HG03469 (cell line): Measurements from ENCODE around the gene NUP214.
"Not testable (repeated sequence)": the region's sequence is repeated elsewhere in the genome, so short reads cannot be mapped to it uniquely, and the experiment has no call there.

Experiments
- ATAC-seq: cut with Tn5 transposase; IDR thresholded peaks from one replicate; pipeline ENCODE4 v1.9.1; 2021; ENCODE audit warnings: mild to moderate bottlenecking, moderate library complexity, moderate number of reproducible peaks; ENCODE audit not compliant: unreplicated experiment

NUP214 gene

DNA sequence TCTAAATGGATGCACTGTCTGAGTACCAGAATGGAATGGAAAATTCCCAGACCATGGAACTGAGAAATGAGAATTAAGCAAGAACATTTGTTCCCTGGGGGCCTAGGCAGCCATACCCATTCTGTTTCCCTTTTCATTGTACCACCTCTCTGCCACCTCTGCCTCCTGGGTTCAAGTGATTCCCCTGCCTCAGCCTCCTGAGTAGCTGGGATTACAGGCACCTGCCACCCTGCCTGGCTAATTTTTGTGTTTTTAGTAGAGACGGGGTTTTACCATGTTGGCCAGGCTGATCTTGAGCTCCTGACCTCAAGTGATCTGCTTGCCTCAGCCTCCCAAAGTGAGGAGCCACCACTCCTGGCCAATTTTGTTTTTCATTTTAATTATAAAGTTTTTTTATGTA, 33.3 kb downstream of the NUP214 start:
- ATAC-seq = not testable (repeated sequence)

DNA sequence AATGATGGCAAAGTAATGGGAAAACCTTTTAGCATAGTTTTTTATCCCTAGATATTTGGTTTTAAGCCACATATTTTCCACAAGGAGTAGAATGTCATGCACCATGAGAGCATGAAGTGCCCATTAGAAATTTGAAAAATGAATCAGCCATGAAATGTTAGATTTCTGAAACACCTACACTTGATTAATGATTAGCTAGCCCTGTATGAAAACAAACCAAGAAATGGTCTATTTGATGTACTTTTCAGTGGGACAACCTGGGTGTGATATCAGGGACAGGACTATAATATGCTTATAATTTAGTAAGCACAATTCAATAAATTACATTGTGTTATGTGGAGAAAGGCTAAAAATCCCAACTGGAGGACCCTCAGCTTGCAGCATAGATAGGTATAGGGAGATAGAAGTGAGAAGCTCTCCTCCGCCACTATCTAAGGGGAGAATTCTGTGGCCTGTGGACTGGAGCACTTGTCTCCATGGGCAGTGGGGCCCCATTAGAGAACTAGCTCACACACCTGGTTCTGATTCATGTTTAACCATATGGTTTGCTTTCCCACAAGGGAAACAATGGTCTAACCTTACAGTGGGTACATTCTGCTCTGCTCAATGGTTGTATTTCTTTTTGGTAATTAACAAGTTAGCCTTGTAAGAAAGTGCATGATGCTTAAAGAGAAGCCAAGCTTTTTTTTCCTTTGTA, 35.2 kb downstream of the NUP214 start:
- no peak for ATAC-seq

DNA sequence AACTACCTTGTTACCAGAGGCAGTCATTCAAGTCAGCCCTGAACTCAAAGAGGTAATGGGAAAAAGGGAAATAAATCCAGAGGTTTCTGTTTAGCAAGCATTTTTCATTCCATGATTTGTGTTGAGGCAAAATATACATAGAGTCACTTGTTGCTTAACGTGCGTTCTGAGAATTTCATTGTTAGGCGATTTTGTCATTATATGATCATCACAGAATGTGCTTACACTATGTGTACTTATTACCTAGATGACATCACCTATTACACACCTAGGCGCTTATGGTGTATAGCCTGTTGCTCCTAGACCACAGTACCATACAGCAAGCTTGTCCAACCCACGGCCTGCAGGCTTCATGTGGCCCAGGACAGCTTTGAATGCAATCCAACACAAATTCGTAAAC, 36.2 kb downstream of the NUP214 start:
- no peak for ATAC-seq

DNA sequence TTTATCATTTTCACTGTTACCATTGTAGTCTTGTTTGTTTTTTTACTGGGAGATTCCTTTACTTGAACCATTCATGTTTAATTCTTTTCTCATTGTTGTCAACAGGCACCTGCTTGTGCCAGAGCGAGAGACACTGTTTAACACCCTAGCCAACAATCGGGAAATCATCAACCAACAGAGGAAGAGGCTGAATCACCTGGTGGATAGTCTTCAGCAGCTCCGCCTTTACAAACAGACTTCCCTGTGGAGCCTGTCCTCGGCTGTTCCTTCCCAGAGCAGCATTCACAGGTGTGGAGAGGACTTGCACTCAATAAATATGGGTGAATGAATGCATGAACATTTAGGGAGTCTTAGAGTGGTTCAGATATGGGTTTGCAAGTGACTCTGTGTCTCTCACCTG, 37.5 kb downstream of the NUP214 start:
- ATAC-seq = no peak

DNA sequence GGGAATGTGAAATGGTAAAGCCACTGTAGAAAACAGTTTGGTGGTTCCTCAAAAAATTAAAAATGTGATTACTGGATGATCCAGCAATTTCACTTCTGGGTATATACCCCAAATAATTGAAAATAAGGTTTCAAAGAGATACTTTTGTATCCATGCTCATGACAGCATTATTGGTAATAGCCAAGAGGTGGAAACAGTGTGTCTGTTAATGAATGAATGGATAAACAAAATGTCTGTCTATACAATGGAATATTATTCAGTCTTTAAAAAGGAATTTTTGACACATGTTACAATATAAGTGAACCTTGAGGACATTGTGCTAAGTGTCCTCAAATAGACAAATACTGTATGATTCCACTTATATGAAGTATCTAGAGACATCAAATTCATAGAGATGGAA, 40.1 kb downstream of the NUP214 start:
- ATAC-seq = no peak

DNA sequence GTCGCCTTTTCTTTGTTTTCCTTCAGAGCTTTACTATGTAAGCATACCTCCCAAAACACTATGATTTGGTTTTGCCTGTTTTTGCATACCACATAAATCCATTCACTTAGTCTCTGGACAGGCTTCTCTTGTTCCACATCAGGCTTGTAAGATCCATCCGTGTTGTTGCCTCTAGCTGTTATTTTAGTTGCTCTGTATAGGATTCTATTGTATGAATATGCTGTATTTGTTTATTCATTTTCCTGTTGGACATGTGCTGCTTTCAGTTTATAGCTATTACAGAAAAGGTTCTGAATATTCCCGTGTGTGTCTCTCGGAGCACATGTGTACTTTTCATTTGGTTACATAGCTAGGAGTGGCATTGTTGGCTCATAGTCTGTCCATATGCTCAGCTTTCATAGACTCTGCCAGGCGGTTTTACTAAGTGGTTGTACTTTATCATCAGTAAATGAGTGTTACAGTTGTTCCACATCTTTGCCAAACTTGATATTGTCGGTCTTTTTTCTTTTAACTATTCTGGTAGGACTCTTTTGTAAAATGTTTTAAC, 41.8 kb downstream of the NUP214 start:
- no peak for ATAC-seq

DNA sequence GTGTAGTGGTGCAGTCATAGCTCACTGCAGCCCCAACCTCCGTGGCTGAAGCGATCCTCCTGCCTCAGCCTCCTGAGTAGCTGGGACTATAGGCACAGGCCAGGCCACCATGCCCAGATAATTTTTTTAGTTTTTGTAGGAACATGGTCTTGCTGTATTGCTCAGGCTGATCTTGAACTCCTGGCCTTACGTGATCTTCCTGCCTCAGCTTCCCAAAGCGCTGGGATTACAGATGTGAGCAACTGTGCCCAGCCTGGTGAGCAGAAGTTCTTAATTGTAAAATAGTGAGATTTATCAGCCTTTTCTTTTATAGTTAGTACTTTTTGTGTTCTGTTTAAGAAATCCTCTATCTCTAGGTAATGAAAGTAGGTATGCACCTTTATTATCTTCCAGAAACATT, 42.5 kb downstream of the NUP214 start:
- no peak for ATAC-seq

DNA sequence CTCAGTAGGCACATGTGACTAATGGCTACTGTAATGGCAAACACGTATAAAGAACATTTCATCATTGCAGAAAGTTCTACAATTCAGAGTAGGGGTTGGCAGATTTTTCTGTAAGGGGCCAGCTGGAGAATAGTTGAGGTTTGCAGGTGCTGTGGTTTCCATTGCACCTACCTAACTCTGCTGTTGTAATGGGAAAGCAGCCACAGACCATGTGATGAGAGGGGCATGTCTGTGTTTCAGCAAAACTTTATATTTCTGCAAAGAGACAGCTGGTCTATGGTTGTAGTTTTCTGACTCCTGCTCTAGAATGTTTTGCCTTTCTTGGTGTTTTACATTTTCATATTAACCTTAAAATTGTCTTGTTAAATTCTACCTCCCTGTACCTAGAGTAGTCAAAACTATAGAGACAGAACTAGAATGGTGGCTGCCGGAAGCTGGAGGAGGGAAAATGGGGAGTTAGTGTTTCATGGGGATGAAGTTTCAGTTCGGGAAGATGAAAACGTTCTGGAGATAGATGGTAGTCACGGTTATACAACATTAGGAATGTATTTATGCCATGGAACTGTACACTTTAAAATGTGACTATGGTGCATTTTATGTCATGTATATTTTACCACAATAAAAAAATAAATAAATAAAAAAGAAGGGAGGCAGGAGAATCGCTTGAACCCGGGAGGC, 44.3 kb downstream of the NUP214 start:
- no peak for ATAC-seq

DNA sequence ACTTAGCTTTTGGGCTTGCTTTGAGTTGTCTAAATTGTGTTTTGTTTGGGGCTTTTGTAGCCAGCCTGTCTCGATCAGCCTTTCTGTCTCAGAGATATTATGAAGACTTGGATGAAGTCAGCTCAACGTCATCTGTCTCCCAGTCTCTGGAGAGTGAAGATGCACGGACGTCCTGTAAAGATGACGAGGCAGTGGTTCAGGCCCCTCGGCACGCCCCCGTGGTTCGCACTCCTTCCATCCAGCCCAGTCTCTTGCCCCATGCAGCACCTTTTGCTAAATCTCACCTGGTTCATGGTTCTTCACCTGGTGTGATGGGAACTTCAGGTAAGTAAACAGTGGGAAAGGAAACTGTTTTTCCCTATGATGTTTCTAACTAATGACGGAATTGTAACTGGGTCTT, 48.6 kb downstream of the NUP214 start:
- no peak for ATAC-seq

DNA sequence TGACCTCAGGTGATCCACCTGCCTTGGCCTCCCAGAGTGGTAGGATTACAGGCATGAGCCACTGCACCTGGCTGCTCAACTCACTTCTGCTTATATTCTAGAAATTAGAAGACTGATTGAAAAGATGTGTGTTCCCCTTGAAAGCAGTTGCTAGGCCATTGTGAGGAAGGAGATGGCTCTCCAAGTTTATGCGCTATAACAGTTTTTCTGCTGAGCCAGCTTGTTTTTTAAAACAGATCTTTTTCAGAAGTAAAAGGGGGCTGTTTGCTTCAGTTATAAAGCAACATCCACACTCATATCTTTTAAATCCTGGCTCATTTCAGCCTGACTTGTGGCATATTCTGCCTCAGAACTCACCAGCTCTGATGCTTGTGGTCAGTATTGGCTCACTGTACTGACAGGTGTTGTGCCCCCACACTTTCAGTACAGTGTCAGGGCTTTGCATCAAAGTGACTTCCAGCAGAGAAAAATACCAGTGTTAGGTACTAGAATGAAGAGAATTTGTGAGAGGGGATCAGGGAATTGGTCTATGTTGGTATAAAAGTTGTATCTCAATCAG, 49.4 kb downstream of the NUP214 start:
- no peak for ATAC-seq

DNA sequence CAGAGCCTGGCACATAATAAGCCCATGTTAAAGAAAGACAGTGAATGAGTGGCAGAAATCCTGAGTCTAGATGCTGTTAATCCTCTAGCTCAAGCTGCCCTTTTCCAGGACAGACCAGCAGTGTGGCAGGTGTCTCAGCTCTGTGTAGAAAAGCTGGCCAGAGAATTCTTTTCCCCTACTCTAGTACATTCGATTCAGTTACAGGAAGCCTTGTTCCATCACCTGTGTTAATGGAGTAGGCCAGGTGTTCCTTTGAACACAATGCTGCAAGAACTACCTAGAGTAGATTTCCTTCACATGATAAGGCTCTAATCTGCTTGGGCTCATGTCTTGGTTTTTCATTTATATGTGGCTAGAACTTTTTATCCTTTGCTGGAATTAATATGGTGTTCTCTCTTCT, 52.5 kb downstream of the NUP214 start:
- ATAC-seq = no peak

DNA sequence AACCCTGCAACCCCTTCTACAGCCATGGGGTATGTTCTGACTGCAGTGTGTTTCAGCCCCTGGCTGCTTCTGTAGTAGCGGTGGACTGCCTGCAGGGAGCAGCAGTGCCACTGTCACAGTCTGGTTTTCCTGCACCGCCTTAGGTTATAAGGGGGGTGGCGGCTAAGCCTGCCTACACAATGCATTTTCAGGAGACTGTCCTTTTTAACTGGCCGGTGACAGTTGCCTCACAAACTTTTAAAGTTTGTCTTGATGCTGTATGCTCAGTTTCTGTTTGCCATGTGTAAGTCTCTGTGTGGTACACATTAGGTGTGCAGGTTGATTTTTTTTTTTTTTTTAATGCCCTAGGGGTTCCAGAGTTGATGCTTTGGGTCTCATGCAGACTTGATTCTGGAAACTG, 53.0 kb downstream of the NUP214 start:
- no peak for ATAC-seq

DNA sequence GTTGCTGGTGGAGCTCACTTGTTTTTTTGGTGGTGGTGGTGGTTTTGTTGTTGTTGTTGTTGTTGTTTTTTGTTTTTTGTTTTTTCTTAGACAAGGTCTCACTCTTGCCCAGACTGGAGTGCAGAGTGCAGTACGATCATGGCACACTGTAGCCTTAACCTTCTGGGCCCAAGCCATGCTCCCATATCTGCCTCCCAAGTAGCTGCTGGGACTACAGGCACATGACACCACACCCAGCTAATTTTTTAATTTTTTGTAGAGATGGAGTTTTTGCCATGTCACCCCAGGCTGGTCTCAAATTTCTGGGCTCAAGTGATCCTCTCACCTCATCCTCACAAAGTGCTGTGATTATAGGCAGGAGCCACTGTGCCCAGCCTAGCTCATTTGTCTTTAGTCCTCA, 53.5 kb downstream of the NUP214 start:
- ATAC-seq = no peak

DNA sequence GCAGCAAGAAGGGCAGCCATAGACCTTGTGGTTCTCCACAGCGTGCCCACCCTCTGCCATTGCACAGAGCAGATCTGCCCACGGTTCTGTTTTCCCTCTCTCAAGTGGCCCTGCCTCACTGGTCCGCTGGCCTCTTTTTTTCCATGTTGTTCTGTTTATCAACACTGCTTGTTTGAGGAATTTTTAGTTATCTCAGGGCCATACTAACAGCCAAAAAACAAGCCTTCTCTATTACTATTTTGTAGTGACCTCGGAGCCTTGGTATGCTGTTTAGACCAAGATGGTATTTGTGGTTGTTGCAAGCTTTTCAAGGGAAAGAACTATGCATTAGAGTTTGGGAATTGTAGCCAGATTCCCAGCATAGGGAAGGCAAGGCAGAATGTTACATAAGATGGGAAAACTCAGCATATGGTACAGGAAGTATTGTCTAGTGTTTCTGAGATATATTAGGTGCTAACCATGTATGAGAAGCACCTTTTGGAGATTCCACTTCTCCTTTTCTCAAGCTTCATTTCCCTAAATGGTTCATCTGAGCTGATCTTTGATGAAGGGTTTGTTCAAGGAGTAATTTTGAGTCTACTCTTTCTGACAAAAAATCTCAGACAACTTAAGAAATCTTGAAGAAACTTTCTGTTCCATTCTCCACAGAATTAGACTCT, 54.3 kb downstream of the NUP214 start:
- ATAC-seq = no peak

DNA sequence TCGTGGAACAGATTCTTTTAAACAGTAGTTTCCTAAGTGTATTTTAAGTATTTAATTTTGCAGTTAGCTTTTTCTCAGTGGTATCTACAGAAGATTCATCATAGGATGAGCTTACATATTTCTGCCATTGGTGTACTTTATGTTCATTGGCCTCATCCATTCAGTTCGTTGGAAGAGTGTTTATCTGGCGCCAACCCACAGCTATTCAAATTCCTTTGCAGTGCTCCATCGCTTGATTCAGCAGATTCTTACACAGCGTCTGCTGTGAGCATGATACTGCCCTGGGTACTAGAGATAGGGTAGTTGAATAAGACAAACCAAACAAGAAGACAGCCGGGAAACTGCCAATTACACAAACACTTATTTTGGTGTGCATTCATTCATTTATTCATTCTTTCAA, 55.1 kb downstream of the NUP214 start:
- ATAC-seq = no peak

DNA sequence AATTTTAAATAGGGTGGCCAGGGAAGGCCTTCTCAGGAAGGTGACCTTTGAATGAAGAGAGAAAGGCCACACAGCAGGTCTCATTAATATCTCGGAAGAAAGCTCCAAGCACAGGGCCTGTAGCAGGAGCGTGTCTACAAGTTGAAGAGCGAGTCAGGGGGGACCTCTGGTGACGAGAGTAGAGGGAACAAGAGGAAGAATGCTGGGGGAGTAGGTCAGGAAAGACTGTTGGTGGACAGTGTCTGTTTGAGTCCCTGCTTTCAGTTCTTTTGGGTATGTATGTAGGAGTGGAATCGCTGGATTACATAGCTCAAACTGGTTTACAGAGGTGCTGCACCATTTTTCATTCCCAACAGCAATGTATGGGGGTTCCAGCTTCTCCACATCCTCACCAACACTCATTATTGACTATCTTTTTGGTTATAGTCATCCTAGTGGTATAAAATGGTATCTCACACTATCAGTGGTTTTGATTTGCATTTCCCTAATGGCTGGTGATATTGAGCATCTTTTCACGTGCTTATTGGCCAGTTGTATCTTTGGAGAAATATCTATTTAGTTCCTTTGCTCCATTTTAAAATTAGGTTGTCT, 55.8 kb downstream of the NUP214 start:
- no peak for ATAC-seq

DNA sequence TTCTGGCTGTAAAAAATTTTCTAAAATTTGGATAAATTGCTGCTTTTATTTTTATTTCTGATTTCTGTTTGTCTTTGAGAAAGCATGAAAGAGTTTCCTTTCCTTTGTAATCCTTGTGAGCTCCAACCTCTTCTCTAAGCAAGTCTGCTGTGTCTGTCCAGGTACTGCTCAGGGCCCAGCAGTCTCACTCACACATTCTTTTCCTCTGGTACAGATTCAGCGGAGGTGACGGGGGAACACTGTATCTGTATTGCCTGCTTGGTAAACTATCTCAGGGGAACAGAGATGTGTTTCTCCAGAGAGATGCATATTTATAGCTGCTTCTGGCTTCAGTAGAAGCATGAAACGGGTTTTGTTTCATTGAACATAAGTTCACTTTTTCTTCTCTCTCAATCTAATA, 60.5 kb downstream of the NUP214 start:
- ATAC-seq = no peak

DNA sequence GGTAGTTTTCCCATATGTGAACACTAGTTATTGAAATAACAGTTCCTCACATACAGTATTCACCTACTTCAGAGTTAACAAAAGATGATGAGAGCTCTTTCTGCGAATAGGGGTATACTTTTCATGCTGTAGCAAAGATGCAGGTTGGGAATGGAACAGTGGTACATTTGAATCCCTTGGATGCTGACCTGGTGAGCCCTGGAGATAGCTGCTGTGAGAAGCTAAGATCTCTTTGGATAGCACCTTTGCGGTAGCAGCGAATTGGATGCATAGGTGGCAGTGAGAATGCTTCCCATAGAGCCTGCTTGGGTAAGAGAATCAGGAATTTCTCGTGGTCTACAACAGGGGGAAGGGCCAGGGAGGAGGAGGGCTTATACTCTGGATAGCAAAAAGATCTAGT, 61.2 kb downstream of the NUP214 start:
- ATAC-seq = no peak

DNA sequence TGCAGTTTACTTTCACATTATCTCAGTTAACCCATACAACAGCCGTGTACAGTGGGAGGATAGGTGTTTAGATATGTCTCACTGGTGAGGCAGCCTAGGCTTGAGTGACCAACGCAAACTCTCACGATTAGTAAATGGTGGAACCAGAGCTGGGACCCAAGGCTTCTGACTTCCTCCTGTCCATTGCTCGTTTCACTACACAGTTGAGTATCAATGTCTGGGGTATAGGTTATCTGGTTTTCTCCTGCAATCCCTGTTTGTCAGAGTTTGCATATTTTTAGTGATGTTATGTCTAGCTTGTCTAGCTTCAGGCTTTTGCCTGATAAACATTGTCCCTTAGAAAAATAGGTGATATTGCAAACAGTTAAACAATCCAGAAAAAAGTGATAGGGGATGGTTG, 62.6 kb downstream of the NUP214 start:
- ATAC-seq = no peak

DNA sequence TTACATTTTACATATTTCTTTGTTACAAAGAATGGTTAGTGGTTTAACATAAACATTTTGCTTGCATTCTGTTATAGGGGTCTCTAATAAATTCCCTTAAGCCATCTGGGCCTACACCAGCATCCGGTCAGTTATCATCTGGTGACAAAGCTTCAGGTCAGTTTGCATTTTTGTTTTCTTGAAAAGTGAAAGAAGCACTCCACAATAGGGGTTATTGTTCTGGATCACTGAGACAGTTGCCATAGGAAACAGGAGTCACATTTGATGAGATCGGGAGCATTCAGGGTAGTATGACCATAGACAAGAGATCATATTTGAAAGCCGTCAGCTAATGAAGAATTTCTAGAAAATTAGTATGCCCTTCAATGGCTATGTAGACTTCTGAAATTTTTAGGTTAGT, 63.6 kb downstream of the NUP214 start:
- no peak for ATAC-seq

DNA sequence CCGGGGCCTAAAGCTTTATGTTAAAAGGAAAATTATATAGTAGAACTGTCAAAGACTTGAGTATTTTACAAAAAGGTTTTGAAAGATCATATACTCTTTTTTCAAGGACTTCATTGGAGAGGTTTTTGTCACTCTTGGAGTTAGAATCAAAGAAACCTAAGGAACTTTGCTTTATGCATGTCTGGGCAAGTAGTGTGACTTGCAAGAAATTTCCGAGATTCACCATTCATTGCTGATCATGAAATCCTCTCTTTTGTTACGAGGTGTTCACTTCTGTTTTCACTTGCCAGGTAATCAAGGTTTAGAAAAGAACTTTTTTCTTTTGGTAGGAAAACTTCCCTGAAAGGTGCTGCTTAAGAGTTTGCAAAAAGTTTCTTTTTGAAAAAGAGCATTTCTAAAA, 64.8 kb downstream of the NUP214 start:
- no peak for ATAC-seq
